Bronchial epithelial cell (primary cell): Measurements from ENCODE around the gene CCDC15. TPM values are rescaled to one million over a fixed set of nuclear protein-coding genes. Genes with fewer than 3 reads are reported as not detected.
A peak's percentile ranks its signal among the peaks of the same experiment; 100 is the strongest.

Experiments
- DNase-seq: peaks from one replicate; pipeline ENCODE4 v3.0.0-alpha.2; 2010; ENCODE audit warnings: low read depth
- FAIRE-seq: peaks from 2 replicates; lab custom pipeline; 2011; peaks lifted over from hg19 to GRCh38; lab: Jason Lieb, UNC
- H3K27me3 ChIP-seq: 2 replicates; pipeline ENCODE4 v1.5.1; 2011; ENCODE audit warnings: low read length; ENCODE audit not compliant: control insufficient read depth, insufficient read depth
- H3K36me3 ChIP-seq: 2 replicates; pipeline ENCODE4 v1.5.1; 2011; ENCODE audit warnings: low read length; ENCODE audit not compliant: control insufficient read depth, insufficient read depth
- H3K4me3 ChIP-seq: 2 replicates; pipeline ENCODE4 v1.5.1; 2011; ENCODE audit warnings: mild to moderate bottlenecking, low read depth, low read length, control low read depth
- total RNA-seq: library from RNA; depleted of rRNA; stranded (reverse); fragments of >200 nt; gene quantifications from 2 replicates; pipeline ENCODE4 v1.2.1, GENCODE V29; 2014
- TF ChIP-seq, protein P1 (sequence below): IDR thresholded peaks from 2 replicates; pipeline ENCODE4 v1.5.1; 2011; ENCODE audit warnings: mild to moderate bottlenecking, moderate library complexity, low read length, control low read depth, inconsistent platforms; ENCODE audit not compliant: insufficient read depth, severe bottlenecking

The CCDC15 gene
- total RNA-seq, 1 donor from 2014 or later: 1.1 TPM

DNA sequence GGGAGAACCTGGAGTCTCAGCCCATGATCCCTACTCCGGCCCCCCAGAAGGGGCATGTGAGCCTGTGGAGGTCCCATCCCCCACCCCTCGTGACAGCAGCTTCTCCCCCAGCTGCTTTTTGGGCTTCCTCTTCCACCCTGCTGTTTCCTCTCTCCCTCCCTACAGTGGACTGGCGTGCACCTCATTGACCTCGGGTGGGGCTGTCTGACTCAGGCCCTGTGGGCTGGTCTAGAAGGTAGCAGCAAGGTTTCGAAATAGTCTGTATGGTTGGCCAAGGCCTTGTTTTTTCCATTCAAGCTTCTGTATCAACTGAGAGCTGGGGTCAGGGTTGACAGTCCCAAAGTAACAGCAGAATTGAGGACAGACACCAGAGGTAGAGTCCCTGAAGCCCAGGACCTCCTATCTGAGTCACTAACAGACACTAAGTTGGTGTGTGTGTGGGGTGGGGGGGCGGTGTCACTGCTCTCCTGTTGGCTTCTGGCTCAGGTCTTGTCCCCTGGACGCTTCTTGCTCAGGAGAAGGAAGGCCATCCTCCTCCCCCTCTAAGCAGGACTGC, 116.8 kb downstream of the CCDC15 start:
- Histone ChIP-seq H3K36me3 (no peaks in the 10 kb centered on the region), H3K4me3 (no peak overlapping the region), H3K27me3 (no peaks in the 10 kb centered on the region)
- TF ChIP-seq, protein P1, sequence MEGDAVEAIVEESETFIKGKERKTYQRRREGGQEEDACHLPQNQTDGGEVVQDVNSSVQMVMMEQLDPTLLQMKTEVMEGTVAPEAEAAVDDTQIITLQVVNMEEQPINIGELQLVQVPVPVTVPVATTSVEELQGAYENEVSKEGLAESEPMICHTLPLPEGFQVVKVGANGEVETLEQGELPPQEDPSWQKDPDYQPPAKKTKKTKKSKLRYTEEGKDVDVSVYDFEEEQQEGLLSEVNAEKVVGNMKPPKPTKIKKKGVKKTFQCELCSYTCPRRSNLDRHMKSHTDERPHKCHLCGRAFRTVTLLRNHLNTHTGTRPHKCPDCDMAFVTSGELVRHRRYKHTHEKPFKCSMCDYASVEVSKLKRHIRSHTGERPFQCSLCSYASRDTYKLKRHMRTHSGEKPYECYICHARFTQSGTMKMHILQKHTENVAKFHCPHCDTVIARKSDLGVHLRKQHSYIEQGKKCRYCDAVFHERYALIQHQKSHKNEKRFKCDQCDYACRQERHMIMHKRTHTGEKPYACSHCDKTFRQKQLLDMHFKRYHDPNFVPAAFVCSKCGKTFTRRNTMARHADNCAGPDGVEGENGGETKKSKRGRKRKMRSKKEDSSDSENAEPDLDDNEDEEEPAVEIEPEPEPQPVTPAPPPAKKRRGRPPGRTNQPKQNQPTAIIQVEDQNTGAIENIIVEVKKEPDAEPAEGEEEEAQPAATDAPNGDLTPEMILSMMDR: no peak
- DNase-seq (peak; percentile 88), FAIRE-seq (no peak)

DNA sequence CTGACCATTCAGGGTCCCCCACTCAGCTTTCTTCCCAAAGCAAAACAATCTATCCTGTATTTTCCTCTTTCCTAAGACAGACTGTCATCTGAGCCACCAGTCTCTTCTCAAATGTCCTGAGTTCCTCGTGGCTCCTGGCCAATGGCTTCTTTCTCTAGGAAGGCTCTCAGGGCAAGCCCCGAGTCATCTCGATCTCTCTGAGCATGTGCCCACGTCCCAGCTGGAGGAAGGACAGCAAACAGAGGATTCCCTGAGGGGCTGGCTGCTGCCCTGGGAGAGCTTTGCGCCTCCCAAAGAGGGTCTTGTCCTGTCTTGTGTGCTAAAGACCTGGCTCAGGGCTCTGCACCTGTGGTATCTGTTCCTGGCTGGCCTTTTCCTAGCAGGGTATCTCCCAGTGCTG, 117.4 kb downstream of the CCDC15 start:
- Histone ChIP-seq H3K36me3 (no peaks in the 10 kb centered on the region), H3K4me3 (no peak overlapping the region), H3K27me3 (no peaks in the 10 kb centered on the region)
- no peak for FAIRE-seq
- DNase-seq: no peak
- TF ChIP-seq, protein P1: no peak

DNA sequence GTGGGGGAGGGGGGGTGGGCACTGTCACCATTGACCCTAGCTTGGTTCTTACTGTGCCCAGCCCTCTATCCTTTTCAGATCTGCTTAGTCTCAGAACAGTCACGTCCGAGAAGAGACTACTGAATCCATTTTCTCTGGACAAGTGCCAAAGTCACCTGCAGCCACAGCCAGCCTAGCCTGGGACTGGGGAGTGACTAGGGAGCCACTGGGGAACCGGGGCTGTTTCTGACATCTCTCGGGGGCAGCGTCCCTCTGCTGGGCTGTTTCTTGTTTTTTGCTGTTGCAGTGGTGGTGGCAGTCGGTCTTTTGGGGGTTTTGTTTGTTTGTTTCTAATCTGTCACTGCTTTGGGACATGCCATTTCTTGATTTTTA, 117.8 kb downstream of the CCDC15 start:
- H3K4me3 ChIP-seq: no peak overlapping the region
- FAIRE-seq (no peak), DNase-seq (no peak)
- TF ChIP-seq, protein P1: no peak
- no peaks in the 10 kb centered on the region for H3K27me3 ChIP-seq
- H3K36me3 ChIP-seq: no peaks in the 10 kb centered on the region

DNA sequence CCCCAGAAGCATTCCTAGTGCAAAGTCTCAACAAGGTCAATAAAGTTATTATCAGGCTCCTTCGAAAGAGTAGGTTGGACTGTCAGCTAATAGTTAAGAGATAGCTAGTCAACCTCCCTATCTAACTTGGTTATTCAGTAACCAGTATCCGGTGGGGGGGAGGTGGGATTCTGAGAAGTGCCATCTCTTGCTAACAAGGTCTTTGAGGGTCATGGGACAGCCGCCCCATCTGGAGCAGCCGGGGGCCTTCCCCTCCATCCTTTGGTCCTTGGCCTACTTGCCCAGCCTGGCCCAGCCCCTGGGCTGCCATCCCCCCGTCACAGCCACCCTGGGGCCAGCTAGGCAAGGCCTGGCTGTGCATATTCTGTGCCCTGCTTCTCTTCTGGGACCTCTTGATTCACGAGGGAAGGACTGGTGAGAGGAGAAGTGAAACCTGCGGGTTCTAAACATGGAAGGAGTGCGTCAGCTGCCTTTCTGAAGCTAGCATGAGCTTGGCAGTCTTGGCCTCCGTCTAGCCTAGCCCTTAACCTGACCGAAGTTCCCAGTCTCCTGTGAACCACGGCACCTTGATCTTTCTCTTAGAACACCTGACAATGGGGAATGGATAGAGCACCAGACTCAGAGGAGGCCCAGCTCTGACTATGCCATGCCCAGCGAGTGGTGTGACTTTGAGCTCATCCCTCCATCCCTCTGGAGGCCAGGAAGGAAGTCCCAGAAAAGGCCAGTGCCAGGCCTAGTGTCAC, 118.4 kb downstream of the CCDC15 start:
- Histone ChIP-seq H3K27me3 (no peaks in the 10 kb centered on the region), H3K36me3 (no peaks in the 10 kb centered on the region), H3K4me3 (no peak overlapping the region)
- TF ChIP-seq, protein P1: no peak
- DNase-seq (no peak), FAIRE-seq (peak; percentile 36)

DNA sequence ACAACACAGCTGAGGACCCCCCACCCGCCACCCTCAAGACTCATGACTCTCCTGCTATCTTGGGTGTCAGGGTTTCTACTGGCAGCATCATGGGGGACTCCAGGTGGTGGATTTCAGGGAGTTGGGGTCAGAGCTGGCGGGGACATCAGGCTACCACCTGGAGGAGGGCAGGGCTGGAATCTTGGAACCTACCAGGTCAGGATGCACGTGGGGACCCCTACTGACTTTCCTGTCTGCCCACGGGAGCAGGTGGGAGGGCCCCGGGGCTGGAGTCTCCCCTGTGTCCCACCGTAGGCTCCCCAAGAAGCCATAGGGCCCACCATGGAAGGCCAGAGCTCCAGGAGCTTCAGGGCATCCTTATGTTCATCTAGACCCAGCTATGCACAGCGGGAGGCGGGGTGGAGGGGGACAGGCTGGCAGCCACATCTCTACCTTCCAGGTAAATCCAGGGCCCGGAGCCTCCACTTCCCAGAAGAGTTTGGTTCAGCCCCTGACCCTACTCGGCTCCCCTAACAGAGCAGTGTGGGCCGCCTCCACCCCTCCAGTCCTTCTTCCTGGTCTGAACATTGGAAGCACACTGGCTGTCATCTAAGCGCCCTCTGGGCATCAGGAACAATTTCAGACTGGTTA, 119.1 kb downstream of the CCDC15 start:
- no peak overlapping the region for H3K4me3 ChIP-seq
- TF ChIP-seq, protein P1: no peak
- H3K36me3 ChIP-seq: no peaks in the 10 kb centered on the region
- FAIRE-seq (no peak), DNase-seq (no peak)
- H3K27me3 ChIP-seq: no peaks in the 10 kb centered on the region
